Prostate gland (tissue), 2 donors: Measurements from ENCODE around the gene TUBB4A.

Source experiments
- CTCF ChIP-seq, 4 experiments: fragments of 200-600 bp in 2 of 4; fragments of 450-650 bp in 2 of 4; sonication (generic) in 2 of 4; IDR thresholded peaks; 1 replicate in 3 of 4; 2 replicates in 1 of 4; pipeline ENCODE4 v1.5.1; 2016 to 2019; ENCODE audit warnings: antibody characterized with exemption in 4 of 4, mild to moderate bottlenecking in 2 of 4, moderate library complexity in 2 of 4
- POLR2A ChIP-seq: fragments of 450-650 bp; IDR thresholded peaks from one replicate; pipeline ENCODE4 v1.6.1; 2016; ENCODE audit warnings: antibody characterized with exemption, mild to moderate bottlenecking
- POLR2AphosphoS5 ChIP-seq: sonication (generic); formaldehyde crosslinking; IDR thresholded peaks from one replicate; pipeline ENCODE4 v1.6.1; 2017; ENCODE audit warnings: antibody characterized with exemption

GRCh38 chr19:6539514-6539913, 37.4 kb upstream of the TUBB4A start:
- TF ChIP-seq CTCF (IDR thresholded peaks at IDR 0.05) (no peak), POLR2A (no peak), POLR2AphosphoS5 (no peak)
